GM23338 (cell line): ENCODE measurements around the gene BCAS3. TPM values are rescaled to one million over a fixed set of nuclear protein-coding genes. Genes with fewer than 3 reads are reported as not detected.

Source experiments
- ATAC-seq: fragments of 200-7000 bp; cut with Tn5 transposase; 3 replicates; pipeline ENCODE4 v1.9.1; 2020
- DNase-seq: peaks from one replicate; pipeline ENCODE4 v3.0.0-alpha.2; 2015; ENCODE audit warnings: low spot score
- H2AFZ ChIP-seq: fragments of 200-600 bp; sonication (generic); 2 replicates; pipeline ENCODE4 v1.8.0; 2016; ENCODE audit warnings: antibody characterized with exemption, mild to moderate bottlenecking, moderate library complexity
- H3F3A ChIP-seq: fragments of 200-600 bp; sonication (generic); replicated peaks from 2 replicates; pipeline ENCODE4 v1.8.0; 2017; ENCODE audit warnings: antibody characterized with exemption, mixed run types, low read depth
- H3K27ac ChIP-seq: fragments of 200-600 bp; sonication (generic); 2 replicates; pipeline ENCODE4 v1.6.1; 2016; ENCODE audit warnings: low read depth
- H3K27me3 ChIP-seq: fragments of 200-600 bp; sonication (generic); 2 replicates; pipeline ENCODE4 v1.8.0; 2016; ENCODE audit warnings: mild to moderate bottlenecking, mixed run types, moderate library complexity; ENCODE audit not compliant: insufficient read depth
- H3K36me3 ChIP-seq: fragments of 200-600 bp; sonication (generic); 2 replicates; pipeline ENCODE4 v1.8.0; 2016; ENCODE audit warnings: mild to moderate bottlenecking; ENCODE audit not compliant: insufficient read depth
- H3K4me1 ChIP-seq: fragments of 200-600 bp; sonication (generic); 2 replicates; pipeline ENCODE4 v1.8.0; 2016; ENCODE audit warnings: mild to moderate bottlenecking, moderate library complexity; ENCODE audit not compliant: insufficient read depth
- H3K4me2 ChIP-seq: fragments of 200-600 bp; sonication (generic); 2 replicates; pipeline ENCODE4 v1.7.1; 2017; ENCODE audit warnings: mixed run types
- H3K4me3 ChIP-seq: fragments of 200-600 bp; sonication (generic); 2 replicates; pipeline ENCODE4 v1.6.1; 2016; ENCODE audit warnings: mixed run types
- H3K79me2 ChIP-seq: fragments of 200-600 bp; sonication (generic); replicated peaks from 2 replicates; pipeline ENCODE4 v1.8.0; 2017; ENCODE audit warnings: mild to moderate bottlenecking; ENCODE audit not compliant: insufficient read depth
- H3K9me2 ChIP-seq: fragments of 200-600 bp; sonication (generic); 2 replicates; pipeline ENCODE4 v1.8.0; 2017; ENCODE audit not compliant: insufficient read depth
- H4K20me1 ChIP-seq: fragments of 200-600 bp; sonication (generic); replicated peaks from 2 replicates; pipeline ENCODE4 v1.8.0; 2017; ENCODE audit warnings: mild to moderate bottlenecking; ENCODE audit not compliant: insufficient read depth
- H3K27ac Mint-ChIP-seq: 2 replicates; pipeline ENCODE4 v1.8.0; 2020; ENCODE audit warnings: inconsistent platforms, mild to moderate bottlenecking, moderate library complexity, mixed read lengths
- H3K27me3 Mint-ChIP-seq: 3 replicates; pipeline ENCODE4 v1.8.0; 2022; ENCODE audit warnings: low read depth, mild to moderate bottlenecking, moderate library complexity, mixed read lengths, inconsistent platforms; ENCODE audit not compliant: insufficient read depth, poor library complexity
- H3K36me3 Mint-ChIP-seq: 3 replicates; pipeline ENCODE4 v1.8.0; 2021; ENCODE audit warnings: low read depth, mild to moderate bottlenecking, inconsistent platforms, moderate library complexity, mixed read lengths
- H3K4me1 Mint-ChIP-seq: 3 replicates; pipeline ENCODE4 v1.8.0; 2020; ENCODE audit warnings: mild to moderate bottlenecking, inconsistent platforms, mixed read lengths
- H3K4me3 Mint-ChIP-seq: 3 replicates; pipeline ENCODE4 v1.8.0; 2021; ENCODE audit warnings: moderate library complexity, mild to moderate bottlenecking, inconsistent platforms, mixed read lengths
- H3K9me3 Mint-ChIP-seq: 3 replicates; pipeline ENCODE4 v1.8.0; 2020; ENCODE audit warnings: moderate library complexity, mild to moderate bottlenecking, inconsistent platforms, mixed read lengths
- CREB1 ChIP-seq: fragments of 250-450 bp; sonication (Bioruptor Pico); IDR thresholded peaks from 2 replicates; pipeline ENCODE4 v1.5.0; 2020; ENCODE audit warnings: low read depth, mild to moderate bottlenecking, moderate library complexity
- CTCF ChIP-seq, 2 experiments: fragments of 200-600 bp in 1 of 2; sonication (generic) in 1 of 2; conservative IDR thresholded peaks; 2 replicates each; pipeline versions ENCODE4 v1.5.1 to v1.6.1; 2016 to 2017; ENCODE audit warnings: antibody characterized with exemption in 2 of 2, low read depth in 2 of 2, mild to moderate bottlenecking in 2 of 2, moderate library complexity in 1 of 2
- EZH2 ChIP-seq: fragments of 200-600 bp; sonication (generic); IDR thresholded peaks from one replicate; pipeline ENCODE4 v1.8.0; 2017; ENCODE audit warnings: antibody characterized with exemption, mild to moderate bottlenecking, low read depth; ENCODE audit not compliant: unreplicated experiment
- JUNB ChIP-seq: IDR thresholded peaks from one replicate; pipeline ENCODE4 v1.6.1; 2016; ENCODE audit warnings: antibody characterized with exemption; ENCODE audit not compliant: unreplicated experiment
- NANOG ChIP-seq: IDR thresholded peaks from 2 replicates; pipeline ENCODE4 v1.6.1; 2016; ENCODE audit warnings: antibody characterized with exemption, borderline replicate concordance
- POLR2AphosphoS5 ChIP-seq: IDR thresholded peaks from 2 replicates; pipeline ENCODE4 v1.6.1; 2016; ENCODE audit warnings: antibody characterized with exemption, low read depth
- REST ChIP-seq: IDR thresholded peaks from one replicate; pipeline ENCODE4 v1.6.1; 2018; ENCODE audit warnings: antibody characterized with exemption; ENCODE audit not compliant: unreplicated experiment
- STAT1 ChIP-seq: IDR thresholded peaks from one replicate; pipeline ENCODE4 v1.6.1; 2016; ENCODE audit warnings: antibody characterized with exemption; ENCODE audit not compliant: unreplicated experiment
- ZNF331 ChIP-seq: fragments of 250-450 bp; sonication (Bioruptor Pico); IDR thresholded peaks from 2 replicates; pipeline ENCODE4 v1.5.0; 2020; ENCODE audit warnings: low read depth, mild to moderate bottlenecking, moderate library complexity
- ZNF462 ChIP-seq: fragments of 250-450 bp; sonication (Bioruptor Pico); IDR thresholded peaks from 2 replicates; pipeline ENCODE4 v1.5.0; 2020; ENCODE audit warnings: mild to moderate bottlenecking, moderate library complexity
- polyA plus RNA-seq: library from polyadenylated mRNA; unstranded; fragments of >200 nt; fragmentation: Nextera tagmentation; extraction: Ambion mirVana; gene quantifications from 2 replicates; pipeline ENCODE4 v1.2.1, GENCODE V29; 2016
- total RNA-seq: library from RNA; depleted of rRNA; stranded (reverse); fragments of >200 nt; shearing (Covaris generic); gene quantifications from 2 replicates; pipeline ENCODE4 v1.2.3, GENCODE V29; 2014

The BCAS3 gene
- total and polyA plus RNA-seq, 2 experiments from 2014 or later = 8.2 to 28.0 TPM

GRCh38 chr17:61063528-61063927, 385.9 kb downstream of the BCAS3 start:
- no peak for DNase-seq
- Mint-ChIP-seq H3K4me3 (no peak overlapping the region), H3K27me3 (peaks cover 3% of the 10 kb centered on the region), H3K4me1 (peaks cover 11% of the 10 kb centered on the region), H3K9me3 (no peaks in the 10 kb centered on the region), H3K36me3 (no peaks in the 10 kb centered on the region), H3K27ac (no peak overlapping the region)
- Histone ChIP-seq H3K36me3 (no peaks in the 10 kb centered on the region), H3K27ac (no peak overlapping the region), H3K4me2 (no peak overlapping the region), H4K20me1 (no peaks in the 10 kb centered on the region), H3K9me2 (no peaks in the 10 kb centered on the region), H3K4me1 (peaks cover 12% of the 10 kb centered on the region), H3F3A (no peaks in the 10 kb centered on the region), H3K4me3 (no peak overlapping the region), H3K27me3 (no peaks in the 10 kb centered on the region), H2AFZ (no peak overlapping the region), H3K79me2 (no peaks in the 10 kb centered on the region)
- TF ChIP-seq JUNB (no peak), NANOG (no peak), STAT1 (no peak), CREB1 (CRISPR knock-in tag) (no peak), CTCF (conservative IDR thresholded peaks at IDR 0.05; ENCODE audit: low read depth in 2 of 2) (no peak), ZNF462 (CRISPR knock-in tag) (no peak), REST (no peak), POLR2AphosphoS5 (no peak), ZNF331 (CRISPR knock-in tag) (no peak), EZH2 (no peak)
- no peak for ATAC-seq
